ENCODE measurements around the gene WWTR1. TPM values are rescaled to one million over a fixed set of nuclear protein-coding genes. Genes with fewer than 3 reads are reported as not detected.

Gene WWTR1
- polyA plus RNA-seq, 1 experiment, result 164 TPM

DNA sequence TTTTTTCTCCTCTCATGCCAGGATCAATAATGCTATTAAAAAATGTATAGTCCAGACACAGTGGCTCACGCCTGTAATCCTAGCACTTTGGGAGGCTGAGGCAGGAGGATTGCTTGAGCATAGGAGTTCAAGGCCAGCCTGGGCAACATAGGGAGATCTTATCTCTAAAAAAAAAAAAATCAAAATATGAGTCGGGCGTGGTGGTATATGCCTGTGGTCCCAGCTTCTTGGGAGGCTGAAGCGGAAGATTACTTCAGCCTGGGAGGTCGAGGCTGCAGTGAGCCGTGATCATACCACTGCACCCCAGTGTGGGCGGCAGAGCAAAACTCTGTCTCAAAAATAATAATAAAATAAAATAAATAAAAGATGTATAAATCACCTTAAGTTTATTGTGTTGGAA is 75.4 kb downstream of the WWTR1 start:
- H3K4me3 ChIP-seq (ENCODE audit: low read depth, low read length), result no peak overlapping the region
- TF ChIP-seq, protein P1, sequence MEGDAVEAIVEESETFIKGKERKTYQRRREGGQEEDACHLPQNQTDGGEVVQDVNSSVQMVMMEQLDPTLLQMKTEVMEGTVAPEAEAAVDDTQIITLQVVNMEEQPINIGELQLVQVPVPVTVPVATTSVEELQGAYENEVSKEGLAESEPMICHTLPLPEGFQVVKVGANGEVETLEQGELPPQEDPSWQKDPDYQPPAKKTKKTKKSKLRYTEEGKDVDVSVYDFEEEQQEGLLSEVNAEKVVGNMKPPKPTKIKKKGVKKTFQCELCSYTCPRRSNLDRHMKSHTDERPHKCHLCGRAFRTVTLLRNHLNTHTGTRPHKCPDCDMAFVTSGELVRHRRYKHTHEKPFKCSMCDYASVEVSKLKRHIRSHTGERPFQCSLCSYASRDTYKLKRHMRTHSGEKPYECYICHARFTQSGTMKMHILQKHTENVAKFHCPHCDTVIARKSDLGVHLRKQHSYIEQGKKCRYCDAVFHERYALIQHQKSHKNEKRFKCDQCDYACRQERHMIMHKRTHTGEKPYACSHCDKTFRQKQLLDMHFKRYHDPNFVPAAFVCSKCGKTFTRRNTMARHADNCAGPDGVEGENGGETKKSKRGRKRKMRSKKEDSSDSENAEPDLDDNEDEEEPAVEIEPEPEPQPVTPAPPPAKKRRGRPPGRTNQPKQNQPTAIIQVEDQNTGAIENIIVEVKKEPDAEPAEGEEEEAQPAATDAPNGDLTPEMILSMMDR (IDR thresholded peaks at IDR 0.05; ENCODE audit: low read depth, low read length), result no peak
- no peak overlapping the region for H3K27ac ChIP-seq (ENCODE audit: low read depth, low read length)
- DNase-seq (ENCODE audit: low read depth, low spot score), result no peak
- no peaks in the 10 kb centered on the region for H3K9me3 ChIP-seq (ENCODE audit: control insufficient read depth, insufficient read depth, low read length)
- POLR2A ChIA-PET, result no interaction called here
- CTCF ChIA-PET, result interaction anchor here (3.7 kb wide), 1 partner anchor 14 kb away, joined by 15 read pairs; no protein-coding TSS in a partner anchor
- H3K27me3 ChIP-seq (ENCODE audit: control insufficient read depth, insufficient read depth, low read length), result no peaks in the 10 kb centered on the region

DNA sequence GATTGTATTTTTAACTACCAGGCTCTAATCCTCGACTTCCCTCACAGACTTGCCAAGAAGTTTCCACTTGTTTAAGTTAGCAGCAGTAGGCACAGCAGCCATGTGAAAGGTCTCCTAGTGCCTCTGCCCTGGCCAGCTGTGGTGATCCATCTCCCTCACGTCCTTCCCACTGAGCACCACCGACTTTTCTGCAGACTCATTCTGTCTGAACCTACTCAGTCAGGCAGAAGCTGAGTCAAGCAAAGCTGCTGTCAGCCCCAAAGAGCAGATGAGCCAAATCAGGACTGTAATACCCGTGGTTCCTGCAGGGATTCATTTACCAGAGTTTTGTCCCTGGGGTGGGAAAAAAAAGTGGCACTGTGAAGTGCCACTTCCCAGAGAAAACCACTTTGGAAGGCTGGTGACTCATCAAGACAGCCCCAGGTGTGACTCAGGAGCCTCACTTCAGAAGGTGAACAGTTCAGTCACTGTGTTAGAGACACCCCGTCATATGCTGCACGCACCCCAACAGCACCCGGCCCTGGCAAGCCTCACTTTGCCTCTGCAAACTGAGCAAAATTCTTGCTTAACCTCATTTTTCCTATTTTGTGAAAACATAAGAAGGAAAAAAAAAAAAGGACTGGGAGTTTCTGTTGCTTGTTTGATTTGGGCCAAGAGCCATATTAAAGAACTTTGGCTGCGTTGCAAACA is 76.0 kb downstream of the WWTR1 start:
- Histone ChIP-seq H3K9me3 (ENCODE audit: control insufficient read depth, insufficient read depth, low read length) (no peaks in the 10 kb centered on the region), H3K27ac (ENCODE audit: low read depth, low read length) (peak overlapping the region; percentile 79), H3K27me3 (ENCODE audit: control insufficient read depth, insufficient read depth, low read length) (no peaks in the 10 kb centered on the region), H3K4me3 (ENCODE audit: low read depth, low read length) (no peak overlapping the region)
- DNase-seq (ENCODE audit: low read depth, low spot score), result no peak
- POLR2A ChIA-PET, result interaction anchor here (0.5 to 0.6 kb wide), 2 partner anchors 67 to 75 kb away, joined by 3 read pairs; no protein-coding TSS in a partner anchor
- TF ChIP-seq, protein P1 (IDR thresholded peaks at IDR 0.05; ENCODE audit: low read depth, low read length), result no peak
- CTCF ChIA-PET, result interaction anchor here (0.7 to 3.7 kb wide), 2 partner anchors 13 to 233 kb away, joined by 3 to 15 read pairs; no protein-coding TSS in a partner anchor

DNA sequence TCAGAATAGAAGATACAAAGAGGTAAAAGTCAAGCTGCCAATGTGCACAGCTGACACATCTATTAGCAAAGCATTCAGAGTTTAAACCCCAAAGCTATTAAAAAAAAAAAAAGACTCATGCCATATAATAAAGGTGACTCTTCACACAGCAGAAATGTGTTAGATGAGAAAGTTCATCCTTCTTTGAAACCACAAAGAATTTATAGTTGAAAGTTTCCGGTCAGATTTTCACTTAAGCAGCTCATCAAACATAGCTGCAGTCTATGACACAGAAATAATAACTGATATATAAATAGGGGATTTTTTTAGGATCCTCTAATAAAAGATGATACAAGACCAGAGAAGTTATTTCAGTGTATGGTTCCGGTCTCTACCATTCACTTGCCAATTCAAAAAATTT is 76.6 kb downstream of the WWTR1 start:
- POLR2A ChIA-PET, result interaction anchor here (0.5 to 0.6 kb wide), 2 partner anchors 67 to 76 kb away, joined by 3 read pairs; no protein-coding TSS in a partner anchor
- no peak for DNase-seq (ENCODE audit: low read depth, low spot score)
- TF ChIP-seq, protein P1 (IDR thresholded peaks at IDR 0.05; ENCODE audit: low read depth, low read length), result no peak
- Histone ChIP-seq H3K9me3 (ENCODE audit: control insufficient read depth, insufficient read depth, low read length) (no peaks in the 10 kb centered on the region), H3K27me3 (ENCODE audit: control insufficient read depth, insufficient read depth, low read length) (no peaks in the 10 kb centered on the region), H3K27ac (ENCODE audit: low read depth, low read length) (peak overlapping the region; percentile 79), H3K4me3 (ENCODE audit: low read depth, low read length) (no peak overlapping the region)
- CTCF ChIA-PET, result interaction anchor here (0.7 to 3.7 kb wide), 4 partner anchors 12 to 461 kb away, joined by 3 to 15 read pairs (median 4); no protein-coding TSS in a partner anchor

DNA sequence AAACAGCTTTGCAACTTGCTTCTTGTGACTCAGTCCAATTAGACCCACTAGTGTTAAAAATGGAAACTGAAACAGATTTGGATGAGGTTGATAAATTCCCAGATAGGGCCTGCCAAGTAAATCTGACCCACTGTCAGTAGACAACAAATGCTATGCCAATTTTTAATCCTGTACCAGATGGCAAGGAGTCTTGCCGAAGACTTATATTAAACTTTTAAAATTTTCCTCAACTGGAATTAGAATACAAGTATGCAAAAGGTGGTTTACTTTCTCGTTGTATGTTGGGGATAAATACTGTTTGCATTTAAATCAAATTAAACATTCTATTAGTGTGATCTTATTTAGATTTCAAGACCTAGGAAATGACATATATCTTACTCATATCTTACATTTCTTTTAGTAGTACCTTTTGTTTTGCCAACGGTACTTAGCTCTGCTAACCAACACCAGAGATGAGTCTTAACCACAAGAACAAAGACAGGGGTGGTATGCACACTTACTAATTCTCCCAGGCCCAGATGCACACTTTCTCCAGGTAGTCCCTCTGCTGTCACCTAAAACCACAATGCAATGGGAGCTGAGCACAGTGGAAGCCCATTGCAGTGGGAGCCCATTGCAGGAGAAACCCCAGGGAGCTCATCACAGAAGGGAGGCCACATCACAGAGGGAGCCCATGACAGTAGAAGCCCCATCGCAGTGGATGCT is 77.8 kb downstream of the WWTR1 start:
- CTCF ChIA-PET, result interaction anchor here (0.8 to 3.7 kb wide), 5 partner anchors 11 to 460 kb away, joined by 3 to 15 read pairs (median 3); no protein-coding TSS in a partner anchor
- H3K27ac ChIP-seq (ENCODE audit: low read depth, low read length), result no peak overlapping the region
- DNase-seq (ENCODE audit: low read depth, low spot score), result no peak
- H3K9me3 ChIP-seq (ENCODE audit: control insufficient read depth, insufficient read depth, low read length), result no peaks in the 10 kb centered on the region
- POLR2A ChIA-PET, result interaction anchor here (0.8 to 1.2 kb wide), 3 partner anchors 9 to 78 kb away, joined by 3 to 5 read pairs (median 3); partner anchors contain the start of gene WWTR1
- H3K4me3 ChIP-seq (ENCODE audit: low read depth, low read length), result no peak overlapping the region
- no peaks in the 10 kb centered on the region for H3K27me3 ChIP-seq (ENCODE audit: control insufficient read depth, insufficient read depth, low read length)
- TF ChIP-seq, protein P1 (IDR thresholded peaks at IDR 0.05; ENCODE audit: low read depth, low read length), result no peak
